Neuronal stem cell (in vitro differentiated cells): ENCODE data around the gene BOC.

Experiments
- DNase-seq: peaks from one replicate; pipeline ENCODE4 v3.0.0-alpha.2; 2013; ENCODE audit warnings: low spot score
- H2AFZ ChIP-seq: one replicate; pipeline ENCODE4 v1.6.1; 2013; ENCODE audit warnings: mild to moderate bottlenecking, low read length, inconsistent platforms
- H2AK5ac ChIP-seq: 2 replicates; pipeline ENCODE4 v1.6.1; 2013; ENCODE audit warnings: low read depth, mild to moderate bottlenecking, inconsistent platforms, low read length, moderate library complexity, mixed read lengths
- H2BK120ac ChIP-seq: 2 replicates; pipeline ENCODE4 v1.6.1; 2013; ENCODE audit warnings: low read depth, mild to moderate bottlenecking, inconsistent platforms, low read length, moderate library complexity, mixed read lengths
- H2BK12ac ChIP-seq: one replicate; pipeline ENCODE4 v1.6.1; 2013; ENCODE audit warnings: low read length, inconsistent platforms
- H2BK15ac ChIP-seq: 2 replicates; pipeline ENCODE4 v1.6.1; 2013; ENCODE audit warnings: mild to moderate bottlenecking, low read length, inconsistent platforms, mixed read lengths
- H2BK5ac ChIP-seq: one replicate; pipeline ENCODE4 v1.6.1; 2013; ENCODE audit warnings: inconsistent platforms, mild to moderate bottlenecking, low read length, moderate library complexity
- H3K14ac ChIP-seq: one replicate; pipeline ENCODE4 v1.6.1; 2013; ENCODE audit warnings: low read length, inconsistent platforms
- H3K18ac ChIP-seq: 2 replicates; pipeline ENCODE4 v1.6.1; 2013; ENCODE audit warnings: low read length, inconsistent platforms
- H3K23ac ChIP-seq: 2 replicates; pipeline ENCODE4 v1.6.1; 2013; ENCODE audit warnings: low read depth, mild to moderate bottlenecking, mixed read lengths, low read length, inconsistent platforms; ENCODE audit not compliant: poor library complexity
- H3K27ac ChIP-seq: replicated peaks from 3 replicates; pipeline ENCODE4 v1.5.1; 2013; ENCODE audit warnings: low read length, inconsistent platforms
- H3K27me3 ChIP-seq, 3 experiments: 2 replicates each; pipeline ENCODE4 v1.6.1; 2013; ENCODE audit warnings: low read length in 3 of 3, mild to moderate bottlenecking in 2 of 3, inconsistent platforms in 1 of 3, low read depth in 1 of 3, mixed read lengths in 1 of 3, moderate library complexity in 1 of 3; ENCODE audit not compliant: control insufficient read depth in 3 of 3, insufficient read depth in 3 of 3
- H3K36me3 ChIP-seq, 2 donors: replicated peaks in 1 of 2; 2 replicates each; pipeline ENCODE4 v1.6.1; 2013; ENCODE audit warnings: low read length in 2 of 2; ENCODE audit not compliant: control insufficient read depth in 2 of 2, insufficient read depth in 2 of 2
- H3K4ac ChIP-seq: 2 replicates; pipeline ENCODE4 v1.6.1; 2013; ENCODE audit warnings: inconsistent platforms, mild to moderate bottlenecking, low read length, moderate library complexity
- H3K4me1 ChIP-seq, 2 donors: 1 replicate in 1 of 2; 2 replicates in 1 of 2; pipeline ENCODE4 v1.6.1; 2013; ENCODE audit warnings: low read length in 2 of 2, low read depth in 1 of 2; ENCODE audit not compliant: control insufficient read depth in 2 of 2, insufficient read depth in 1 of 2
- H3K4me2 ChIP-seq: one replicate; pipeline ENCODE4 v1.6.1; 2013; ENCODE audit warnings: mild to moderate bottlenecking, low read length, inconsistent platforms; ENCODE audit not compliant: insufficient read depth, poor library complexity, severe bottlenecking
- H3K4me3 ChIP-seq, 2 donors: 2 replicates each; pipeline ENCODE4 v1.5.1; 2013; ENCODE audit warnings: low read length in 2 of 2, mild to moderate bottlenecking in 2 of 2, inconsistent platforms in 1 of 2, moderate library complexity in 1 of 2
- H3K79me1 ChIP-seq: one replicate; pipeline ENCODE4 v1.6.1; 2013; ENCODE audit warnings: low read depth, mild to moderate bottlenecking, inconsistent platforms, low read length, moderate library complexity
- H3K9ac ChIP-seq: one replicate; pipeline ENCODE4 v1.6.1; 2013; ENCODE audit warnings: mild to moderate bottlenecking, low read depth, low read length, inconsistent platforms; ENCODE audit not compliant: poor library complexity
- H3K9me3 ChIP-seq, 2 donors: replicated peaks in 1 of 2; 2 replicates each; pipeline versions ENCODE3 to v1.6.1; 2013; ENCODE audit warnings: low read length in 2 of 2, mild to moderate bottlenecking in 2 of 2, inconsistent platforms in 1 of 2, low read depth in 1 of 2, mixed read lengths in 1 of 2, moderate library complexity in 1 of 2; ENCODE audit not compliant: control insufficient read depth in 2 of 2, insufficient read depth in 1 of 2
- H4K8ac ChIP-seq: one replicate; pipeline ENCODE4 v1.6.1; 2013; ENCODE audit warnings: low read depth, mild to moderate bottlenecking, inconsistent platforms, low read length, moderate library complexity
- H4K91ac ChIP-seq: one replicate; pipeline ENCODE4 v1.6.1; 2013; ENCODE audit warnings: low read length, low read depth, mild to moderate bottlenecking, inconsistent platforms; ENCODE audit not compliant: poor library complexity
- WGBS, 2 donors: extraction: QIAGEN DNeasy Blood & Tissue Kit; methylation state at CpG; one replicate each; pipeline ENCODE4 v1.1.7; 2013; ENCODE audit warnings: missing lambda C conversion rate in 2 of 2, mixed read lengths in 1 of 2; ENCODE audit not compliant: insufficient read length in 2 of 2, insufficient replicate concordance in 1 of 2; ENCODE audit errors: extremely low coverage in 2 of 2; 5-methylcytosine and 5-hydroxymethylcytosine counted together

The BOC gene

GRCh38 chr3:113310960-113311359, 99.6 kb downstream of the BOC start:
- H2BK12ac ChIP-seq = no peak overlapping the region
- no peak overlapping the region for H2AFZ ChIP-seq
- no peak overlapping the region for H3K4ac ChIP-seq
- H3K14ac ChIP-seq = no peak overlapping the region
- no peaks in the 10 kb centered on the region for H3K27me3 ChIP-seq
- no peaks in the 10 kb centered on the region for H3K36me3 ChIP-seq
- H3K4me1 ChIP-seq = peaks cover 0 to 1% of the 10 kb centered on the region in 2 donors
- no peak overlapping the region for H4K8ac ChIP-seq
- no peak overlapping the region for H3K18ac ChIP-seq
- H3K9me3 ChIP-seq = peaks cover 0 to 19% of the 10 kb centered on the region in 2 donors
- H3K27ac ChIP-seq = no peak overlapping the region
- no peak overlapping the region for H3K23ac ChIP-seq
- no CpG with 5 or more reads among the region's 1 CpG for WGBS, 2 donors
- no peak overlapping the region for H2BK5ac ChIP-seq
- no peak overlapping the region for H4K91ac ChIP-seq
- no peak overlapping the region for H2BK120ac ChIP-seq
- H3K79me1 ChIP-seq = no peaks in the 10 kb centered on the region
- DNase-seq = no peak
- H3K9ac ChIP-seq = no peak overlapping the region
- no peak overlapping the region for H3K4me2 ChIP-seq
- H3K4me3 ChIP-seq = no peak overlapping the region
- no peak overlapping the region for H2BK15ac ChIP-seq
- no peak overlapping the region for H2AK5ac ChIP-seq

GRCh38 chr3:113312416-113312815, 101.1 kb downstream of the BOC start:
- Histone ChIP-seq H3K4me1 (peaks cover 0 to 1% of the 10 kb centered on the region in 2 donors), H3K4me2 (no peak overlapping the region), H2BK15ac (no peak overlapping the region), H4K8ac (no peak overlapping the region), H2BK5ac (no peak overlapping the region), H3K27me3 (no peaks in the 10 kb centered on the region), H2BK120ac (no peak overlapping the region), H3K27ac (no peak overlapping the region), H3K79me1 (no peaks in the 10 kb centered on the region), H3K14ac (no peak overlapping the region), H2AK5ac (no peak overlapping the region), H2BK12ac (no peak overlapping the region), H3K9ac (no peak overlapping the region), H4K91ac (no peak overlapping the region), H2AFZ (no peak overlapping the region), H3K9me3 (peaks cover 0 to 22% of the 10 kb centered on the region in 2 donors), H3K23ac (no peak overlapping the region), H3K36me3 (peaks cover 0 to under 1% of the 10 kb centered on the region in 2 donors), H3K18ac (no peak overlapping the region), H3K4ac (no peak overlapping the region), H3K4me3 (no peak overlapping the region)
- DNase-seq = no peak
- no CpG with 5 or more reads among the region's 3 CpGs for WGBS, 2 donors

DNA sequence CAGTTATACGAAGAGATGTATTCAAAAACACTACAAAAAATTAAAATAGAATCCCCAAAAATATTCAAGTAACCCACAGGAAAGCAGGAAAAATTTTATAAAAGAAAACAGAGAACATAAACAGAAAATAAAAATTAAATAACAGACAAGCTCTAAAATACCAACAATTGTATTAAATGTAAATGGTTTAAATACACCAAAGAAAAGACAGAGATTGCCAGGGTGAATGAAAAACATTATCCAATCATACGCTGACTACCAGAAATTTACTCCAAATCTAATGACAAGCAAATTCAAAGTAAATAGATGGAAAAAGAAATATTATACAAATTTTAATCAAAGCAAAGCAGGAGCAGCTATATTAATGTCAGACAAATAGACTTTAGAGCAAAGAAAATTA, 103.6 kb downstream of the BOC start:
- H2AFZ ChIP-seq = no peak overlapping the region
- H2BK12ac ChIP-seq = no peak overlapping the region
- no peak overlapping the region for H4K91ac ChIP-seq
- peaks cover 0 to 1% of the 10 kb centered on the region in 2 donors for H3K4me1 ChIP-seq
- no peak overlapping the region for H2BK15ac ChIP-seq
- H3K9me3 ChIP-seq = peaks cover 0 to 22% of the 10 kb centered on the region in 2 donors
- H2BK120ac ChIP-seq = no peak overlapping the region
- H3K27ac ChIP-seq = no peak overlapping the region
- H2BK5ac ChIP-seq = no peak overlapping the region
- H3K18ac ChIP-seq = no peak overlapping the region
- no peak overlapping the region for H3K4me3 ChIP-seq
- no CpG with 5 or more reads among the region's 2 CpGs for WGBS, 2 donors
- H3K9ac ChIP-seq = no peak overlapping the region
- H3K4ac ChIP-seq = no peak overlapping the region
- no peak for DNase-seq
- H3K79me1 ChIP-seq = no peaks in the 10 kb centered on the region
- H2AK5ac ChIP-seq = no peak overlapping the region
- no peak overlapping the region for H3K23ac ChIP-seq
- H4K8ac ChIP-seq = no peak overlapping the region
- H3K27me3 ChIP-seq = no peaks in the 10 kb centered on the region
- H3K36me3 ChIP-seq = peaks cover 0 to 2% of the 10 kb centered on the region in 2 donors
- H3K4me2 ChIP-seq = no peak overlapping the region
- no peak overlapping the region for H3K14ac ChIP-seq

DNA sequence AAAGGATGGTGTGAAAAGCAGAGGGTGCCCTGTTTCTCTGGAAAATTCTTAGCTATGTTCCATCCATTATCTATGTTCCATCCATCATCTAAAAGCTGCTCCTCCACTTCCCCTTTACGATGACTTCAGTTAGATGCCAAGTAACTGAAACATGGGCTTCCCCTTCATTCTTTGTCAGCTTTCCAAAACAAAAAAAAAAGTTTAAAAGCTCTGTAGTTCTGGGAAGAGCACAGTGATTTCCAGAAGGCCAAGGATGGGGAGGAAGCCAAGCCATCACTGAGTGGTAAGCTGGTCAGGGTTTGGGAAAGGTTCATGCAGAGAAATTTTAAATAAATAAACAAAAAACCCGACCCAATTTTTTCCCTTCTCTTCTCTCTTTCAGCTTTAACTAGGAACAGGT, 118.4 kb downstream of the BOC start:
- Histone ChIP-seq H3K18ac (no peak overlapping the region), H2BK120ac (no peak overlapping the region), H3K4me3 (no peak overlapping the region), H2BK5ac (no peak overlapping the region), H2AK5ac (no peak overlapping the region), H2BK15ac (no peak overlapping the region), H4K91ac (no peak overlapping the region), H3K4me2 (no peak overlapping the region), H3K27me3 (no peaks in the 10 kb centered on the region), H2BK12ac (no peak overlapping the region), H3K27ac (no peak overlapping the region), H3K4ac (no peak overlapping the region), H4K8ac (no peak overlapping the region), H3K36me3 (peaks cover 0 to 10% of the 10 kb centered on the region in 2 donors), H3K79me1 (no peaks in the 10 kb centered on the region), H2AFZ (no peak overlapping the region), H3K14ac (no peak overlapping the region), H3K9ac (no peak overlapping the region), H3K9me3 (peaks cover 0 to 3% of the 10 kb centered on the region in 2 donors), H3K23ac (no peak overlapping the region), H3K4me1 (no peaks in the 10 kb centered on the region)
- DNase-seq = no peak
- no CpG with 5 or more reads among the region's 2 CpGs for WGBS, 2 donors
